Measurements from ENCODE around the gene WWC2.
"Not testable (repeated sequence)": the region's sequence is repeated elsewhere in the genome, so short reads cannot be mapped to it uniquely, and the experiment has no call there.

The WWC2 gene

DNA sequence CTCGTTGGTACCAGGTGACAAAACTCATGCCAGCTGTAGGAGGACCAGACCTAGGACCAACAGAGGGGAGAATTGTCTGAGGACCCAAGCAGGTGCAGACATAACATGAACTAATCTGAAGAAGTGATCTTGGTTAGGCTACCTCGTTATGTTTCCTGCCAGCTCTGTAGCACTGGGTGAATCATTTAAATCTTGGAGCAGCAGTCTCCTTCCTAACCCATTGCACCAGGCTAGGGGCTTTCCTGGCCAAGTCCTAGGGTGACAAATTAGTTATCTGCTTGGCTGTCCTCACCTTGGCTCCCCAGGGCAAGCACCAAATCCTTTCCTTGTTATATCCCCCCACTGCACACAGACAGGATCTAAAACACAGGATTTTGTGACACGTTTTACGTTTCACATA, 87.8 kb downstream of the WWC2 start:
- DNase-seq (ENCODE audit: low read depth), result no peak
- TF ChIP-seq, protein P1, sequence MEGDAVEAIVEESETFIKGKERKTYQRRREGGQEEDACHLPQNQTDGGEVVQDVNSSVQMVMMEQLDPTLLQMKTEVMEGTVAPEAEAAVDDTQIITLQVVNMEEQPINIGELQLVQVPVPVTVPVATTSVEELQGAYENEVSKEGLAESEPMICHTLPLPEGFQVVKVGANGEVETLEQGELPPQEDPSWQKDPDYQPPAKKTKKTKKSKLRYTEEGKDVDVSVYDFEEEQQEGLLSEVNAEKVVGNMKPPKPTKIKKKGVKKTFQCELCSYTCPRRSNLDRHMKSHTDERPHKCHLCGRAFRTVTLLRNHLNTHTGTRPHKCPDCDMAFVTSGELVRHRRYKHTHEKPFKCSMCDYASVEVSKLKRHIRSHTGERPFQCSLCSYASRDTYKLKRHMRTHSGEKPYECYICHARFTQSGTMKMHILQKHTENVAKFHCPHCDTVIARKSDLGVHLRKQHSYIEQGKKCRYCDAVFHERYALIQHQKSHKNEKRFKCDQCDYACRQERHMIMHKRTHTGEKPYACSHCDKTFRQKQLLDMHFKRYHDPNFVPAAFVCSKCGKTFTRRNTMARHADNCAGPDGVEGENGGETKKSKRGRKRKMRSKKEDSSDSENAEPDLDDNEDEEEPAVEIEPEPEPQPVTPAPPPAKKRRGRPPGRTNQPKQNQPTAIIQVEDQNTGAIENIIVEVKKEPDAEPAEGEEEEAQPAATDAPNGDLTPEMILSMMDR (conservative IDR thresholded peaks at IDR 0.05; ENCODE audit: low read depth, low read length), result no peak
- no peak overlapping the region for H3K4me3 ChIP-seq (ENCODE audit: low read length)

DNA sequence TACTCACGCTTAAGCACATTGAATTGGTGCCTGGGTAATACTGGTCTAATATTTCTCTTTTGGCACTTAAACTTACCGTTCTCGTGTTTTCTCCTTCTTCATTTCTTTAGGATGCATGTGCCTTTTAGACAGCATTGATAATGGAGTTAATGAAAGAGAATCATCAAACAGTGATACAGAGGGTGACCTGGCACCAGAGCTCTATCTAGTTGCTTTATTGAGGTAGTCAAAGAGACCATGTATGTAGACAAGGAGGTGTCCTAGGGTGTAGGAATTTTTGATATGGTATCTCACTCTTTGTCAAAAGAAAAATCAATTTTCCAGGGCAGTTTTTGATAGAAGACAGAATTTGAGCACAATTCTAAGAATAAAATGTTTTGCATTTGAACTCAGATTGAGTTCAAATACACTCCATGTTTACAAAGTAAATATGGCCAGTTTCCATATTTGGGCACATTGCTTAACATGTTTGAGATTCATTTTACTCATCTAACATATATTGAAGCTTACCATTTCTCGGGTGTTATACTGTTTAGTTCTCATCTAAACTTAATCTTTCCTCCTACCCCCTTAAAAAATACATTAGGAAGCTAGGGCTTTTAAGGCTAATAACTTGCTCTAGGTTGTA, 92.0 kb downstream of the WWC2 start:
- no peak overlapping the region for H3K4me3 ChIP-seq (ENCODE audit: low read length)
- TF ChIP-seq, protein P1 (conservative IDR thresholded peaks at IDR 0.05; ENCODE audit: low read depth, low read length), result no peak
- no peak for DNase-seq (ENCODE audit: low read depth)

DNA sequence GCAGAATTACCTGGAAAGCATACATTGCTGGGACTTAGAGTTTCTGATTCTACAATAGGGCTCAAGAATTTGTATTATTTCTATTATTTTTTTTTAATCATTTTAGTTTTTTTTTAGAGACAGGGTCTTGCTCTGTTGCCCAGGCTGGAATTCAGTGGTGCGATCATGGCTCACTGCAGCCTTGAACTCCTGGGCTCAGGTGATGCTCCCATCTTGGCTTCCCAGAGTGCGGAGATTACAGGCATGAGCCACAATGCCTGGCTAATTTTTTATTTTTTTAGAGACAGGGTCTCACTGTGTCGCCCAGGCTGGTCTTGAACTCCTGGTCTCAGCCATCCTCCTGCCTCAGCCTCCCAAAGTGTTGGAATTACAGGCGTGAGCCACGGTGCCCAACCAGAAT, 92.6 kb downstream of the WWC2 start:
- no peak overlapping the region for H3K4me3 ChIP-seq (ENCODE audit: low read length)
- no peak for DNase-seq (ENCODE audit: low read depth)
- TF ChIP-seq, protein P1 (conservative IDR thresholded peaks at IDR 0.05; ENCODE audit: low read depth, low read length), result no peak

DNA sequence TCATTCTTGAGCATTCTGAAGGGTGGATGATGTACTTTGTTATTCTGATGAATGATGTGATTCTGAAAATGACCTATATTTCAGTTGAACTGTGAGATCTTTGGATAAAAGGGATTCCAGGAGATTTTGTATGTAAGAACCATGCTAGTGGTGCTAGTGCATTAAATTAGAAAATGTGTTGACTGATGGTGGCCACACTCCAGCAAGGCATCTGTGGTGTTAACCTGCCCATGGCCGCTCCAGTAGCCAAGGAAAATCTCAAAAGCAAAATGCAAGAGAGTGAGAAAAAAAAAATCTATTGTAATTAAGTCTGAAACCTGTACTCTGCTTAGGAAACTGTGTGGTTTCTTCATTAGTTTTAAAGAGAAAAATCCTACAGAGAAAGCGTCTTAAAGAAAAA, 93.5 kb downstream of the WWC2 start:
- TF ChIP-seq, protein P1 (conservative IDR thresholded peaks at IDR 0.05; ENCODE audit: low read depth, low read length), result no peak
- H3K4me3 ChIP-seq (ENCODE audit: low read length), result no peak overlapping the region
- no peak for DNase-seq (ENCODE audit: low read depth)

DNA sequence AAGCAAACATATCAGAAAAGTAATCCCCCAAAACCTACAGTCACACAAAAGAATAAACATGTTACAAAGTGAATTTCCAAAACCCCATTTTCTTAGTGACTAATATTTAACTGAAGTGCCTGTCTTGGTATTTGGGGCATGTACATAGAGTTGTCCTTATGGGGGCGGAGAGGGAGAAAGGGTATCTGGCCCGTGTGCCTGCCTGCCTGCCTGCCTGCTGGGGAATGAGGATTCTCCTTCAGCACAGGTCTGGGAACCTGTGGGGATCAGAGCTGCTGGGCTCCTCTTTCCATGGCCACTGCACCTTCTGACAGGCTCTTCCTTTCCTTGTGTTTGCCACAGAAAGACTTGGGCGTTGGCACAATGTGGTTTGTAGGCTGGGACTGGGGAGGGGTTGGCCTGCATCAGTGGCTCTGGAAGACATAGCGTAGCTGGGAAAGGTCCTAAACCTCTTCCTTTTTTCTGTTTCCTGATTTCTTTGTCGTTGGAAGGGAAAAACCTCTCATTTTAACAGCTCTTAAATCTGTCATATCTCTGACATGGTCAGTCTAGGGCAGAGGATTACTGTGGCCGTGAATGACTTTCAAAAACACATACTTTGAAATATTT, 94.8 kb downstream of the WWC2 start:
- not testable (repeated sequence) for DNase-seq (ENCODE audit: low read depth); H3K4me3 ChIP-seq (ENCODE audit: low read length)

DNA sequence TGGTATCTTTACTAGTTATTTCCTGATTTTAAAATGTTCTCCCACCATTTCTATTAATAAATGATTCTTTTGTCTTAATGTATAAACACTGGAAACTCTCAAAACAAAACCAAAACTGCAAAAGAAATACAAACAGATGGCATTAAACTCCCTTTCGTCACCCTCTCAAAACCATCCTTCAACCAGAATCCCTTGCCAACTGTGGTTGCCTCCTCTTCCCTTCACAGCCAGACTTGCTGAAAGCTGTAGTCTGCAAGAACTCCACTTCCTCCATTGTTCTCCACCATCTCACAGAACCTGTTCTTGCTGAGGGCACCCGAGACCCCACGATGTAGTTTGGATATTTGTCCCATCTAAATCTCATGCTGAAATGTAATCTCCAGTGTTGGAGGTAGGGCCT, 96.5 kb downstream of the WWC2 start:
- TF ChIP-seq, protein P1 (conservative IDR thresholded peaks at IDR 0.05; ENCODE audit: low read depth, low read length), result no peak
- DNase-seq (ENCODE audit: low read depth), result no peak
- H3K4me3 ChIP-seq (ENCODE audit: low read length), result no peak overlapping the region

DNA sequence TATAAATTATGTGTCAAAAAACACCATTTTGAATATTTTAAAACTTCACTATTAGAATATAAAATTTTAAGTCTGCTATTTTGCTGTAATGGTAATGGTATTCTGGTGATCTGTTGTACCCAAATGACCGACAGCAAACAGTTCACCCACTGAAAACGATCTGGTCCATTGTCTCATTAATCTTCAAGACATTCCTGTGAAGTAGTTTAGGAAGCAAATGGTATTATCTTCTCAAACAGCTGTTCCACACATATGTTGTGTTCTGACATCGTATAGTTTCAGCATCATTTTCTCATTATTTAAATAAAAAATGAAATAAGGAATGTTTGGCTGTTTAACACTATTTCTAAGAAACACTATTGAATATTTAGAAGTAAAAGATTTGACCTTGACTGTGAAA, 98.1 kb downstream of the WWC2 start:
- DNase-seq (ENCODE audit: low read depth), result no peak
- H3K4me3 ChIP-seq (ENCODE audit: low read length), result no peak overlapping the region
- TF ChIP-seq, protein P1 (conservative IDR thresholded peaks at IDR 0.05; ENCODE audit: low read depth, low read length), result no peak
